DOHH2 (cell line): Measurements from ENCODE around the gene TSHZ2.

Experiments used
- H3F3A ChIP-seq: fragments of 200-600 bp; sonication (generic), shearing (Covaris generic); 2 replicates; pipeline ENCODE4 v1.6.0; 2016; ENCODE audit warnings: antibody characterized with exemption, mild to moderate bottlenecking; ENCODE audit not compliant: control insufficient read depth, insufficient read depth
- H3K27ac ChIP-seq: fragments of 200-600 bp; sonication (generic); 2 replicates; pipeline ENCODE4 v1.5.1; 2014; ENCODE audit warnings: low read depth, mild to moderate bottlenecking, low read length, moderate library complexity
- H3K27me3 ChIP-seq: fragments of 200-600 bp; sonication (generic); 2 replicates; pipeline ENCODE4 v1.6.1; 2014; ENCODE audit warnings: mild to moderate bottlenecking, low read length, mixed read lengths; ENCODE audit not compliant: control insufficient read depth
- H3K36me3 ChIP-seq: fragments of 200-600 bp; sonication (generic); 2 replicates; pipeline ENCODE4 v1.6.1; 2014; ENCODE audit warnings: mild to moderate bottlenecking, low read length, moderate library complexity, mixed read lengths; ENCODE audit not compliant: control insufficient read depth
- H3K4me1 ChIP-seq: fragments of 200-600 bp; sonication (generic); 2 replicates; pipeline ENCODE4 v1.6.1; 2014; ENCODE audit warnings: mild to moderate bottlenecking, low read length, mixed read lengths; ENCODE audit not compliant: control insufficient read depth
- H3K4me2 ChIP-seq: fragments of 200-600 bp; sonication (generic); 2 replicates; pipeline ENCODE4 v1.6.0; 2014; ENCODE audit warnings: mild to moderate bottlenecking, low read length, moderate library complexity
- H3K4me3 ChIP-seq: fragments of 200-600 bp; sonication (generic); 2 replicates; pipeline ENCODE4 v1.5.1; 2014; ENCODE audit warnings: mild to moderate bottlenecking, low read length, mixed read lengths
- H3K79me2 ChIP-seq: fragments of 200-600 bp; sonication (generic); 2 replicates; pipeline ENCODE4 v1.6.1; 2014; ENCODE audit warnings: mild to moderate bottlenecking, low read length, mixed read lengths; ENCODE audit not compliant: control insufficient read depth
- H3K9me2 ChIP-seq: fragments of 200-600 bp; sonication (generic); replicated peaks from 2 replicates; pipeline ENCODE4 v1.6.1; 2014; ENCODE audit warnings: mild to moderate bottlenecking, low read length, mixed read lengths; ENCODE audit not compliant: control insufficient read depth
- H3K9me3 ChIP-seq: fragments of 200-600 bp; sonication (generic); 2 replicates; pipeline ENCODE4 v1.6.1; 2014; ENCODE audit warnings: antibody characterized with exemption, low read length, mixed read lengths; ENCODE audit not compliant: control insufficient read depth, insufficient read depth
- H4K20me1 ChIP-seq: fragments of 200-600 bp; sonication (generic); 2 replicates; pipeline ENCODE4 v1.6.0; 2014; ENCODE audit warnings: low read depth, mild to moderate bottlenecking, antibody characterized with exemption, low read length, moderate library complexity; ENCODE audit not compliant: control insufficient read depth, insufficient read depth
- CTCF ChIP-seq: fragments of 200-600 bp; sonication (generic); IDR thresholded peaks from one replicate; pipeline ENCODE4 v1.5.1; 2014; ENCODE audit warnings: antibody characterized with exemption, mild to moderate bottlenecking, low read depth, low read length; ENCODE audit not compliant: poor library complexity, severe bottlenecking
- EZH2phosphoT487 ChIP-seq: fragments of 200-600 bp; sonication (generic); IDR thresholded peaks from 2 replicates; pipeline ENCODE4 v1.6.1; 2017; ENCODE audit warnings: borderline replicate concordance, mild to moderate bottlenecking, antibody characterized with exemption, low read length, moderate library complexity, mixed read lengths

TSHZ2 gene

GRCh38 chr20:53408691-53409446 is 436.7 kb downstream of the TSHZ2 start:
- Histone ChIP-seq H3K9me2 (no peaks in the 10 kb centered on the region), H3K36me3 (no peaks in the 10 kb centered on the region), H3K27me3 (peaks cover 11% of the 10 kb centered on the region), H3K4me1 (peaks cover 6% of the 10 kb centered on the region; the same call in 1 of the 2 replicates), H3F3A (no peaks in the 10 kb centered on the region), H4K20me1 (no peaks in the 10 kb centered on the region), H3K27ac (no peak overlapping the region), H3K4me3 (no peak overlapping the region), H3K9me3 (no peaks in the 10 kb centered on the region), H3K4me2 (no peak overlapping the region), H3K79me2 (no peaks in the 10 kb centered on the region)
- TF ChIP-seq CTCF = no peak
- no peak for TF ChIP-seq EZH2phosphoT487

- no peaks in the 10 kb centered on the region for H3K9me2 ChIP-seq
- H3F3A ChIP-seq = no peaks in the 10 kb centered on the region
- H3K27me3 ChIP-seq = peaks cover 11% of the 10 kb centered on the region
- no peaks in the 10 kb centered on the region for H3K9me3 ChIP-seq
- H4K20me1 ChIP-seq = no peaks in the 10 kb centered on the region
- H3K4me2 ChIP-seq = no peak overlapping the region
- H3K79me2 ChIP-seq = no peaks in the 10 kb centered on the region
- H3K4me1 ChIP-seq = peaks cover 6% of the 10 kb centered on the region; the same call in 1 of the 2 replicates
- H3K36me3 ChIP-seq = no peaks in the 10 kb centered on the region
- H3K27ac ChIP-seq = no peak overlapping the region
- TF ChIP-seq EZH2phosphoT487 (no peak), CTCF (no peak)
- no peak overlapping the region for H3K4me3 ChIP-seq
These were observed 437.2 kb downstream of the TSHZ2 start for GRCh38 chr20:53409447-53409717.

- Histone ChIP-seq H3K4me1 (peaks cover 6% of the 10 kb centered on the region; the same call in 1 of the 2 replicates), H3K79me2 (no peaks in the 10 kb centered on the region), H3K4me2 (no peak overlapping the region), H3K36me3 (no peaks in the 10 kb centered on the region), H3K9me2 (no peaks in the 10 kb centered on the region), H3K27ac (no peak overlapping the region), H3K27me3 (peaks cover 11% of the 10 kb centered on the region), H4K20me1 (no peaks in the 10 kb centered on the region), H3F3A (no peaks in the 10 kb centered on the region), H3K4me3 (no peak overlapping the region), H3K9me3 (no peaks in the 10 kb centered on the region)
- no peak for TF ChIP-seq EZH2phosphoT487
- no peak for TF ChIP-seq CTCF
These were observed 439.0 kb downstream of the TSHZ2 start for GRCh38 chr20:53411129-53411528.
